Astrocyte (in vitro differentiated cells and primary cell): ENCODE results near the gene PDE5A. TPM values are rescaled to one million over a fixed set of nuclear protein-coding genes. Genes with fewer than 3 reads are reported as not detected.
A peak's percentile ranks its signal among the peaks of the same experiment; 100 is the strongest.

Experiments
- DNase-seq: peaks from one replicate; pipeline ENCODE4 v3.0.0-alpha.2; 2010; ENCODE audit warnings: low read depth
- FAIRE-seq: peaks from 2 replicates; lab custom pipeline; 2011; peaks lifted over from hg19 to GRCh38; lab: Jason Lieb, UNC
- H2AFZ ChIP-seq: 2 replicates; pipeline ENCODE4 v1.6.0; 2012; ENCODE audit warnings: low read depth, low read length, inconsistent platforms
- H3K27ac ChIP-seq: 2 replicates; pipeline ENCODE4 v1.5.1; 2011; ENCODE audit warnings: low read depth, low read length, inconsistent platforms
- H3K27me3 ChIP-seq: 2 replicates; pipeline ENCODE4 v1.6.0; 2011; ENCODE audit warnings: low read length, inconsistent platforms; ENCODE audit not compliant: insufficient read depth
- H3K36me3 ChIP-seq: 2 replicates; pipeline ENCODE4 v1.5.1; 2011; ENCODE audit warnings: low read length, inconsistent platforms; ENCODE audit not compliant: insufficient read depth
- H3K4me1 ChIP-seq: 2 replicates; pipeline ENCODE4 v1.5.1; 2011; ENCODE audit warnings: low read length, inconsistent platforms; ENCODE audit not compliant: insufficient read depth
- H3K4me2 ChIP-seq: 2 replicates; pipeline ENCODE4 v1.6.0; 2012; ENCODE audit warnings: low read length, inconsistent platforms
- H3K4me3 ChIP-seq: 2 replicates; pipeline ENCODE4 v1.5.1; 2011; ENCODE audit warnings: low read depth, mild to moderate bottlenecking, low read length, inconsistent platforms; ENCODE audit not compliant: insufficient read depth
- H3K79me2 ChIP-seq: 2 replicates; pipeline ENCODE4 v1.6.0; 2012; ENCODE audit warnings: mild to moderate bottlenecking, low read length, inconsistent platforms; ENCODE audit not compliant: insufficient read depth
- H3K9ac ChIP-seq: 2 replicates; pipeline ENCODE4 v1.6.0; 2012; ENCODE audit warnings: mild to moderate bottlenecking, low read length, inconsistent platforms
- H3K9me3 ChIP-seq: 2 replicates; pipeline ENCODE4 v1.5.1; 2012; ENCODE audit warnings: low read depth, mild to moderate bottlenecking, low read length, inconsistent platforms; ENCODE audit not compliant: insufficient read depth
- H4K20me1 ChIP-seq: 2 replicates; pipeline ENCODE4 v1.6.0; 2012; ENCODE audit warnings: low read length, inconsistent platforms; ENCODE audit not compliant: insufficient read depth
- H3K27ac Mint-ChIP-seq: one replicate; pipeline ENCODE4 v1.8.0; 2021; ENCODE audit warnings: mild to moderate bottlenecking, mixed read lengths; ENCODE audit not compliant: unreplicated experiment
- H3K27me3 Mint-ChIP-seq: one replicate; pipeline ENCODE4 v1.8.0; 2021; ENCODE audit warnings: low read depth, mixed read lengths; ENCODE audit not compliant: unreplicated experiment
- H3K36me3 Mint-ChIP-seq: one replicate; pipeline ENCODE4 v1.8.0; 2021; ENCODE audit warnings: low read depth, mixed read lengths; ENCODE audit not compliant: unreplicated experiment
- H3K4me1 Mint-ChIP-seq: one replicate; pipeline ENCODE4 v1.8.0; 2021; ENCODE audit warnings: low read depth, mixed read lengths; ENCODE audit not compliant: unreplicated experiment
- H3K4me3 Mint-ChIP-seq: one replicate; pipeline ENCODE4 v1.8.0; 2021; ENCODE audit warnings: mild to moderate bottlenecking, moderate library complexity, mixed read lengths; ENCODE audit not compliant: unreplicated experiment
- H3K9me3 Mint-ChIP-seq: one replicate; pipeline ENCODE4 v1.8.0; 2021; ENCODE audit warnings: mild to moderate bottlenecking, mixed read lengths; ENCODE audit not compliant: unreplicated experiment
- EZH2 ChIP-seq: IDR thresholded peaks from 2 replicates; pipeline ENCODE4 v1.6.1; 2012; ENCODE audit warnings: mild to moderate bottlenecking, low read length, inconsistent platforms; ENCODE audit not compliant: insufficient read depth
- total RNA-seq: library from RNA; stranded (reverse); gene quantifications from 2 replicates; pipeline ENCODE4 v1.2.1, GENCODE V29; 2021
- TF ChIP-seq, protein P1 (sequence below): IDR thresholded peaks from 2 replicates; pipeline ENCODE4 v1.5.1; 2011; ENCODE audit warnings: low read depth, mild to moderate bottlenecking, inconsistent platforms, low read length, moderate library complexity; ENCODE audit not compliant: insufficient read depth

Gene PDE5A
- total RNA-seq, 1 donor from 2014 or later = 3.6 TPM

DNA sequence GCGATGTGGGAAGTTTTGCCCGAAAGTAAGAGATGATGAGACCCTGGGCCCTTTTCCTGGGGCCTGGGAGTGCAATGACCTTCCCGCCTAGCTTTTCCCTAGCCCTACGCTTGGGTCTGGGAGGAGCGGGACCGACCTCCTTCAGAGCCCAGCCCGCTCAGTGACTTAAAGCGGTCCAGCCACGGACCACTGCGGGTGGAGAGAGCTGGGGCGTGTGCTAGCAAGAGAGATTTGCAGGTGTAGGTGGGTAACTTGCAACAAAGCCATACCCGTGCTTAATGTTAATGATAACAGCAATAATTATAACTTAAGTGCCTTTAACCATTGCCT, 503 bp upstream of the PDE5A start:
- Mint-ChIP-seq H3K9me3 (no peaks in the 10 kb centered on the region), H3K36me3 (no peaks in the 10 kb centered on the region), H3K27me3 (peaks cover 2% of the 10 kb centered on the region), H3K4me1 (peaks cover 10% of the 10 kb centered on the region), H3K4me3 (peak overlapping the region; percentile 80), H3K27ac (no peak overlapping the region)
- H3K4me1 ChIP-seq = peaks cover 12% of the 10 kb centered on the region
- H3K27me3 ChIP-seq = no peaks in the 10 kb centered on the region
- H3K9ac ChIP-seq = peak overlapping the region; percentile 83
- H3K9me3 ChIP-seq = no peaks in the 10 kb centered on the region
- TF ChIP-seq, protein P1, sequence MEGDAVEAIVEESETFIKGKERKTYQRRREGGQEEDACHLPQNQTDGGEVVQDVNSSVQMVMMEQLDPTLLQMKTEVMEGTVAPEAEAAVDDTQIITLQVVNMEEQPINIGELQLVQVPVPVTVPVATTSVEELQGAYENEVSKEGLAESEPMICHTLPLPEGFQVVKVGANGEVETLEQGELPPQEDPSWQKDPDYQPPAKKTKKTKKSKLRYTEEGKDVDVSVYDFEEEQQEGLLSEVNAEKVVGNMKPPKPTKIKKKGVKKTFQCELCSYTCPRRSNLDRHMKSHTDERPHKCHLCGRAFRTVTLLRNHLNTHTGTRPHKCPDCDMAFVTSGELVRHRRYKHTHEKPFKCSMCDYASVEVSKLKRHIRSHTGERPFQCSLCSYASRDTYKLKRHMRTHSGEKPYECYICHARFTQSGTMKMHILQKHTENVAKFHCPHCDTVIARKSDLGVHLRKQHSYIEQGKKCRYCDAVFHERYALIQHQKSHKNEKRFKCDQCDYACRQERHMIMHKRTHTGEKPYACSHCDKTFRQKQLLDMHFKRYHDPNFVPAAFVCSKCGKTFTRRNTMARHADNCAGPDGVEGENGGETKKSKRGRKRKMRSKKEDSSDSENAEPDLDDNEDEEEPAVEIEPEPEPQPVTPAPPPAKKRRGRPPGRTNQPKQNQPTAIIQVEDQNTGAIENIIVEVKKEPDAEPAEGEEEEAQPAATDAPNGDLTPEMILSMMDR = no peak
- no peak for TF ChIP-seq EZH2
- no peaks in the 10 kb centered on the region for H4K20me1 ChIP-seq
- peaks cover 25% of the 10 kb centered on the region for H3K79me2 ChIP-seq
- peak overlapping the region; percentile 95 for H2AFZ ChIP-seq
- H3K27ac ChIP-seq = peak overlapping the region; percentile 68
- H3K4me3 ChIP-seq = peak overlapping the region; percentile 77
- FAIRE-seq = no peak
- DNase-seq = no peak
- peak overlapping the region; percentile 89 for H3K4me2 ChIP-seq
- no peaks in the 10 kb centered on the region for H3K36me3 ChIP-seq

DNA sequence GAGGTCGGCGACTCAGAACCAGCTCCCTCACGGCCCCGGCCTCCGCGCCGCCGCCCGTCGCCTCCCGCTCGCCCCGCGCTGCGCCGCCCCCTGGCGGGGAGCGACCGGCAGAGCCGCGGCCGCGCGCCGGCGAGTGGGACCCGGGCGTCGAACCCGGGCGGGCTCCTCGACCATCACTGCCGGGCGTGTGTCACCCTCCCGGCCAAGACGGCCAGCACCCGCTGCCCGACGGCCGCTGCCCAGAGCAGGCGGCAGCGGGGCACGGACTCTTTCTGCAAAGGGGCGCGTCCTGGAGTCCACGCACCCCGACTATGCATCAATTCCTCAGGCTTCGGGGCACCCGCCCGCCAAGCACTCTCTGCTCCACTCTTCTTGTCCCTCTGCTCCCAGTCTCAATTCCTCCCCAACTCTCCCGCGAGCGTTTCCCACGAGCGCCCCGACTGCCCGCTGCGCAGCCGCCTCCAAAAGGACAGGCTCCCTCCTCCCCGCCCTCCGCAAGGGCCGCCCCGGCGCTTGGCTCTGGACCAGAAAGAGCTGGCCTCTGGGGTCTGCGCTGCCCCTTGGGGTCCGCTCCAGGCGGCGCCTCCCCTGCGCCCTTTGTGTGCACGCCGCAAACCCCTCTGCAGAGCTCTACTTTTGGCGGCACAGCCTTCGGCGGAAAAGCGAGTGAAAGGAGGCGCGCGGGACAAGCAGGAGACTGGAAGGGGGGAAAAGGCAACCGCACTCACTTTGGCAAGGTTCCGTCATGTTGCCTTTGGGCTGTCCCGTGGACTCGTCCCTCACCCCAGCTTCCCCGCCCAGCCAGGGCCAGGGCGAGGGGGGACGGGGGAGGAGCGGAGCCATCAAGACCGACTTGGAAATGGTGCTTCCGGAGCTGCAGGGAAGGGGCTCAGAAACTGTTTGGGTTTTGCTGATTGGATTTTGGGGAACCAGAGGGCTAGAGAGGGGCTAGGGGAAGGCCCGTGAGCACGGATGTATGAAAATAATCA, 1.0 kb downstream of the PDE5A start:
- H3K4me2 ChIP-seq = peak overlapping the region; percentile 89
- no peaks in the 10 kb centered on the region for H4K20me1 ChIP-seq
- no peaks in the 10 kb centered on the region for H3K9me3 ChIP-seq
- H3K4me1 ChIP-seq = peaks cover 10% of the 10 kb centered on the region
- no peaks in the 10 kb centered on the region for H3K36me3 ChIP-seq
- peaks cover 31% of the 10 kb centered on the region for H3K79me2 ChIP-seq
- H2AFZ ChIP-seq = peak overlapping the region; percentile 91
- H3K36me3 Mint-ChIP-seq = no peaks in the 10 kb centered on the region
- H3K27ac Mint-ChIP-seq = no peak overlapping the region
- H3K27me3 ChIP-seq = no peaks in the 10 kb centered on the region
- H3K4me3 ChIP-seq = peak overlapping the region; percentile 77
- peaks cover 2% of the 10 kb centered on the region for H3K27me3 Mint-ChIP-seq
- H3K9ac ChIP-seq = peak overlapping the region; percentile 83
- H3K4me3 Mint-ChIP-seq = peak overlapping the region; percentile 90
- peaks cover 9% of the 10 kb centered on the region for H3K4me1 Mint-ChIP-seq
- peak overlapping the region; percentile 68 for H3K27ac ChIP-seq
- DNase-seq (peak; percentile 65), FAIRE-seq (no peak)
- no peaks in the 10 kb centered on the region for H3K9me3 Mint-ChIP-seq
- no peak for TF ChIP-seq EZH2
- TF ChIP-seq, protein P1 = peak; percentile 25

DNA sequence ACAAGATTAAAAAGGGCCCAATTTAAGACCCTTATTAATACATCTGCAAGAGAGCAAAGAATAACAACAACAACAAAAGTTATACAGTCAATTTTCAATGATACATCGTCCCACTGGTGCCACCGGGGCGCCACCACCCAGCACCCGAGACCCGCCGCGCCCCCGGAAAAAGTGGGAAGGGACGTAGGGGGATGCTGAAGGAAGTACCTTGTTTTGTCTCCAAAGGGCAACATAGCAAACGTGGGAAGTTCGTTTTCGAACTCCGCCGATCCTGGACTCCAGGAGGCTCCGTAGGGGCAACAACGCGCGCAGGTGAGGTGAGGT, 1.7 kb downstream of the PDE5A start:
- Mint-ChIP-seq H3K36me3 (no peaks in the 10 kb centered on the region), H3K27me3 (peaks cover 2% of the 10 kb centered on the region), H3K4me1 (peaks cover 3% of the 10 kb centered on the region), H3K4me3 (peak overlapping the region; percentile 90), H3K9me3 (no peaks in the 10 kb centered on the region), H3K27ac (no peak overlapping the region)
- no peaks in the 10 kb centered on the region for H4K20me1 ChIP-seq
- H2AFZ ChIP-seq = peak overlapping the region; percentile 91
- H3K4me1 ChIP-seq = peaks cover 4% of the 10 kb centered on the region
- H3K27me3 ChIP-seq = no peaks in the 10 kb centered on the region
- H3K36me3 ChIP-seq = no peaks in the 10 kb centered on the region
- TF ChIP-seq EZH2 = no peak
- TF ChIP-seq, protein P1 = no peak
- peak overlapping the region; percentile 52 for H3K27ac ChIP-seq
- H3K9ac ChIP-seq = peak overlapping the region; percentile 83
- peaks cover 31% of the 10 kb centered on the region for H3K79me2 ChIP-seq
- H3K4me2 ChIP-seq = peak overlapping the region; percentile 89
- H3K9me3 ChIP-seq = no peaks in the 10 kb centered on the region
- peak overlapping the region; percentile 77 for H3K4me3 ChIP-seq
- DNase-seq = no peak
- no peak for FAIRE-seq
